Activated T-helper 1 cell treated with anti-CD3 and anti-CD28 coated beads, Interleukin-2, amount 50 U/mL, for 16 hours (primary cell): ENCODE measurements around the gene CABYR.

Experiments
- DNase-seq, 2 donors: peaks; one replicate each; pipeline ENCODE4 v3.0.0-alpha.2; 2020; ENCODE audit warnings: low read depth in 1 of 2, low spot score in 1 of 2

Gene CABYR, protein sequence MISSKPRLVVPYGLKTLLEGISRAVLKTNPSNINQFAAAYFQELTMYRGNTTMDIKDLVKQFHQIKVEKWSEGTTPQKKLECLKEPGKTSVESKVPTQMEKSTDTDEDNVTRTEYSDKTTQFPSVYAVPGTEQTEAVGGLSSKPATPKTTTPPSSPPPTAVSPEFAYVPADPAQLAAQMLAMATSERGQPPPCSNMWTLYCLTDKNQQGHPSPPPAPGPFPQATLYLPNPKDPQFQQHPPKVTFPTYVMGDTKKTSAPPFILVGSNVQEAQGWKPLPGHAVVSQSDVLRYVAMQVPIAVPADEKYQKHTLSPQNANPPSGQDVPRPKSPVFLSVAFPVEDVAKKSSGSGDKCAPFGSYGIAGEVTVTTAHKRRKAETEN

GRCh38 chr18:24138789-24139616 is at the start of gene CABYR:
Gene CABYR (plus strand): TSS chr18:24139062. CDS start chr18:24143115, 4,053 bp downstream.
- peak; percentile 49 to 61 for DNase-seq

DNA sequence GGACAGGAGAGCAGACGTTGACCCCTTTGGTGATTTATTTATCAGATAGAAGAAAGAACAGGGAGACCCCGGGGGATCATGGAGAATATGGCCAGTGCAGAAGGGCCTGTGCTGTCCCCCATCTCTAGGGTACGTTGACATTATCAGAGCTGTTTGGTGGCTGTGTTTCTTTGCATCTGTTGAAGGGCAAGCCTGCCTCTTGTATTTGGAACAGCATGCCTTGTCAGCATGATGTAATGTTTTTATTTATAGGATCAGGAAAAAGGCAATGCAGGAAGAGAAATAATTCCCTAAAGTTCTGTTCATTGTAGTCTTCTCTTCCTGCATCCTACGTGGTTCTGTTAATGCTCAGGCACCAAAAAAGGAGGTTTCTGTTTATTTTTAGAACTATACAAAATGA is 49.8 kb upstream of the CABYR start:
- DNase-seq = no peak

GRCh38 chr18:24089515-24090337 is 49.1 kb upstream of the CABYR start:
- DNase-seq = no peak

DNA sequence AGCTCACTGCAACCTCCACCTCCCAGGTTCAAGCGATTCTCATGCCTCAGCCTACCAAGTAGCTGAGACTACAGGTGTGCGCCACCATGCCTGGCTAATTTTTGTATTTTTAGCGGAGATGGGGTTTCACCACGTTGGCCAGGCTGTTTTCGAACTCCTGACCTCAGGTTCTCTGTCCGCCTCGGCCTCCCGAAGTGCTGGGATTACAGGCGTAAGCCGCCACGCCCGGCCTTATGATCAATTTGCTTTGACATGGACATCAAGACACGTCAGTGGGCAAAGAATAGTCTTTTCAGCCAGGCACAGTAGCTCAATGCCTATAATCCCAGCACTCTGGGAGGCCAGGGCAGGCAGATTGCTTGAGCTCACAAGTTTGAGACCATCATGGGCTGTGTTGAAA is 48.0 kb upstream of the CABYR start:
- no peak for DNase-seq

DNA sequence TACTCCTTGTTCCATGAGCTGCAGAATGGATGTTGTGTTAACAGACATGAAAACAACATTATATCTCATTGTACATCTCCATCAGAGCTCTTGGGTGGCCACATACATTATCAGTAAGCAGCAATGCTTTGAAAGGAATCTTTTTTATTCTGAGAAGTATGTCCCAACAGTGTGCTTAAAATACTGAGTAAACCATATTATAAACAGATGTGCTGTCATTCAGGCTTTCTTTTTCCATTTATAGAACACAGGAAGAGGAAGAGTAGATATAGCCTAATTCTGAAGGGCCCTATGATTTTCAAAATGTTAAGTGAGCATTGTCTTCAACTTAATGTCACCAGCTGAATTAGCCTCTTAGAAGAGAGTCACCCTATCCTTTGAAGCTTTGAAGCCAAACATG is 44.3 kb upstream of the CABYR start:
- DNase-seq = no peak

DNA sequence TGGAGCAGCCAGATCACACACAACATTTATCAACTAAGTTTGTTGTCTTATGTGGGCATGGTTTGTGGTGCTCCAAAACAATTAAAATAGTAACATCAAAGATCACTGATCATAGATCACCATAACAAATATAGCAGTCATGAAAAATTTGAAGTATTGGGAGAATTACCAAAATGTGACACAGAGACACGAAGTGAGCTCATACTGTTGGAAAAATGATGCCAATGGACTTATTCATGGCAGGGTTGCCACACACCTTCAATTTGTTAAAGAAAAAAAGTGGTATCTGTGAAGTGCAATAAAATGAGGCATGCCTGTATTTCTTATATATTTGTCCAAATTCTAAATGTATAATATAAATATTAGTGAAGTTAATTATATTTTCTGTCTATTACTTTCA is 42.9 kb upstream of the CABYR start:
- no peak for DNase-seq

DNA sequence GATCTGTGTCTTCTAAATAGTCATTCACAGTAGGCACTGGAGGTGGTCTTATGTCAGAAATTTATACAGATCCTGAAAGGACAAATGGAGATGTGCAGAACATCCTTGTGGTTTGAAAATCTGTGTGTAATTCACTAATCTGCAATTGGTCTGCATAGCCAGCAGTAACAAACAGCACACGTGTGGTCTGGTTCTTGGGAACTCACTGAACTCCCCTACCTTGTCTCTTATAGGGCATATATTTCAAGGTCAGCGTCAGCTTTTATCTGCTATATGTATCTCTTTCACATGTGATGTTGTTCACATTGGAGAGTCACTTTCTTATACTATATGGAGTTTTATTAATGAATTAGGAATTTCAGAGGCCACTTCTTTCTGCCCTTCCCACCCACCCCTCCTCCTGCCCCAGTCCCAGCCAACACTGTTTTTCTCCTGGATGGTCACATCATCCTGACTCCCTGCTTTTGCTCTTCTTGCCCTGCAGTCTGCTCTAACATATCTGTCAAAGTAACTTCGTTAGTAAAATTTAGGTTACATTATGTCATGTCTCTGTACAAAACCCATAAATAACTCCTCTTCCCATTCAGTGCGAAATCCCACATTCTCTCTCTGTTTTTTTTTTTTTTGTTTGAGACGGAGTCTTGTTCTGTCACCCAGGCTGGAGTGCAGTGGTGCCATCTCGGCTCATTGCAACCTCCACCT is 35.4 kb upstream of the CABYR start:
- no peak for DNase-seq

- no peak for DNase-seq
Measured at GRCh38 chr18:24104486-24104885, 34.4 kb upstream of the CABYR start.

DNA sequence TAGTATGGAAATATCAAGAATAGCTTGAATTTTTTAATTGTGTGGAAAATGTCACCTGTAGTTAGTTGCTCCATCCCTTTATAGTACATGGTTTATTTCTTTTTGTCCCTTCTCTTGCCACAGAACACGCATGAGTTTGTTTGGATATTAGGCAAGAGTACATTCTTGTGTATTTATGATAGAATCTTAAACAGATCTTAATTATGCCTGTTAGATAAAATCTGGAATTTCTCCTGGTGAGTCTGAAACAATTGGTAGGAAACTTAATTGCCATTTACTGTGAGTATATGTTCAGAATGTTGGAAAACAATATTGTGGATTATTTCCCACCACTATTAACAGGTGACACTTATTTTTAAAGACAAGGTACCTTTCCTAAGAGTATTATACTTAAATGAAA is 30.2 kb upstream of the CABYR start:
- DNase-seq = no peak

GRCh38 chr18:24111936-24112335 is 26.9 kb upstream of the CABYR start:
- no peak for DNase-seq

GRCh38 chr18:24112464-24112863 is 26.4 kb upstream of the CABYR start:
- DNase-seq = no peak

GRCh38 chr18:24112874-24113615 is 25.8 kb upstream of the CABYR start:
- DNase-seq = no peak

GRCh38 chr18:24114924-24115549 is 23.8 kb upstream of the CABYR start:
- no peak for DNase-seq

- DNase-seq = no peak
Measured at GRCh38 chr18:24115628-24116027, 23.2 kb upstream of the CABYR start.

DNA sequence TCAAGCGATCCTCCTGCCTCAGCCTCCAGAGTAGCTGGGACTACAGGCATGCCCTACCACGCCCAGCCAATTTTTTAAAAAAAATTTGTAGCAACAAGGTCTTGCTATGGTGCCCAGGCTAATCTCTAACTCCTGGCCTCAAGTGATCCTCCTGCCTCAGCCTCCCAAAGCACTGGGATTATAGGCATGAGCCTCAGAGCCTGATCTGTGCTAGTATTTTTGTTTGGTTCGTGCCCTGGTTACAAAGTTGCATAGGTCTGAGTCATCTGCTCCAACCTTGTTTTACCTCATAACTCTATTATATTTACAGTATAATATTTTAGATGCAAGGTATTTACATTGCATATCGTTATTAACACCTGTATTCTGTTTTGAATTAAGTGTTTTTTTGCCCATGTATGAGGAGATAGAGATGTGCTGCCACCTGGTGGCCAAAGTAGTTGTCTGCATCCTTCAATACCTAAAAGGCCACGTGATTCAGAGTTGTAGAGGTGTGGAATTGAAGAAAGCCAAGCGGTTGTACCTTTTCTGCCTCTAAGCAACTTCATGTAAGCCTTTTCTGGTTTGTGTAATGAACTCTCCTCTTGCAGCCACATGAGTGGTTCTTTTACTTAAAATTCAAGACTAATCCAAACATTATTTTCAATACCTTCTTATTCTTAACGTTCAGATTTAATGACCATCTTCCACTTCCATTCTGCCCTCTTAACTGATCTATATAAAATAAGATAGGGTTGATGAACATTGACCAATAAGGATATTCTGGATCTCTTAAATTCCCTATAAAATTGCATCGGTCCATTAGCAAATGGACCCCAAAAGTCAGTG is 19.9 kb upstream of the CABYR start:
- peak; percentile 56 to 57 for DNase-seq

GRCh38 chr18:24120676-24121075 is 18.2 kb upstream of the CABYR start:
- no peak for DNase-seq

DNA sequence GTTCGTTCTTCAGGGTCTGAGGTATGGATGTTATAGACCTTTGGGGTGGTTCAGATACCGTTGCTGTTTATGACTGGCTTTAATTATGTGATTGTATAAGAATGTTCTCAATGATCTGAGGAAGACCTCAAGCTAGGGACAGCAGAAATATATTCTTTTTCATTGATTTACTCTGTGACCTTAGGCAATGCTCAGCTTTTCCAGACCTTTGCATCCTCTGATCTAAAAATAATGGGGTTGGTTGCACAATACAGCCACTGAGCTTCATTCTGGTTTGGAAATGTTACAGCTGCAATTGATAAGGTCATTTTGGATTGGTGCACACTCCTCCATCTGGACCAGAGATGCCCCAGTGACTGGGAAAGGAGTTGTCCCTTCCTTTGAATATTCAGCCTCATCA is 17.2 kb upstream of the CABYR start:
- no peak for DNase-seq

DNA sequence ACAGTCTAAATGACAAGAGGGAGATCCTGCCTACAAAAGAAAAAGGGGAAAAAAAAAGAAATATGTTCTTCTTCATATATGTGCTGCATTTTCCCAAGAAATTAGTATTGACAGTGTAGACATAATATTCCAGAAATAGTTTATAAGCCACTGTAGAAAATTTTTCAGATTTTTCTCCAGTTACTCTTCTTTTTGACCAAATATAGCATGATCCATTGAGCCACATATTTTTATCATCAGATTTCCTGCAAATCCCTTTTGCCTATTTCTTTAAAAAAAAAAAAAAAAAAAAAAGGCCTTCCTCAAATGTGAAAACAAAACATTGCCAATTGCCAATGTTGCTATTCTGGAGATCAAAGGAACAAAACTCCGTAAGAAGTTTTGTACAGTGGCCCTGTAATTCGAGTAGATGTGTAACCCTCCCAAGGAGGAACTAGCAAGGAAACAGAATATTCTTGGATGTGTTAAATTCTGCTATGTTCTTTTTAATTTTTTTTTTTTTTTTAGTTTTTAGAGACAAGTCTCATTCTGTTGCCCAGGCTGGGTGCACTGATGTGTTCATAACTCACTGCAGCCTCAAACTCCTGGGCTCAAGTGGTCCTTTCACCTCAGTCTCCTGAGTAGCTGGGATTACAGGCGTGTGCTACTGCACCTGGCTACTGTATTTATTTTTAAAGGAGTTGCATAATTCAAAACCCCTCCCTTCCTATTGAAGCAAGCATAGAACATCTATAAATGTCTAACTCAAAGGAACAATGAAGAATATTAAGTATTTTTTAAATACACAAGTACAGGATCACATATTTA is 12.5 kb upstream of the CABYR start:
- no peak for DNase-seq
